SW 1271 (cell line): Measurements from ENCODE around the gene C9orf153.
A peak's percentile ranks its signal among the peaks of the same experiment; 100 is the strongest.
"Not testable (repeated sequence)": the region's sequence is repeated elsewhere in the genome, so short reads cannot be mapped to it uniquely, and the experiment has no call there.

ENCODE experiments used
- DNase-seq, 2 experiments: peaks; one replicate each; lab custom pipeline; 2025; lab: John Stamatoyannopoulos, UW

The C9orf153 gene

GRCh38 chr9:86263876-86264275 lies 4.4 kb upstream of the C9orf153 start:
- no peak for DNase-seq

DNA sequence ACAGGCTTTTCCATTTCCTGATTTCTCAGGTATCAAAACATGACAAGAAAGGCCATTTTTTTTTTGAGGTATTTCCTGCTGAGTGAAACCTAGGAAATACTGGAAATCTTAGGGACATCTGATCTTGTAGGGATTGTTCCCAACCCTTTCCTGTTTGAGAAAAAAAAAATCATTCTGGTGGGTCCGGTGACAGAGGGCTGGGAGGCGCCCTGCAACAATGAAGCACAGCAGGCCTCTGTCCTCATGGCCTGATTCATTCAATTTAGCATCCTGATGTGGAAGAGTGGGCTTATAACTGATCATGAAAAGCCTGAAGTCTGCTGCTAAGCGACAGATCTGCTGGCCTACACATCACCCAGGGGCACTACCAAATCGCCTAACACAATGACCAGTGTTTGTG lies 3.0 kb upstream of the C9orf153 start:
- DNase-seq = no peak

DNA sequence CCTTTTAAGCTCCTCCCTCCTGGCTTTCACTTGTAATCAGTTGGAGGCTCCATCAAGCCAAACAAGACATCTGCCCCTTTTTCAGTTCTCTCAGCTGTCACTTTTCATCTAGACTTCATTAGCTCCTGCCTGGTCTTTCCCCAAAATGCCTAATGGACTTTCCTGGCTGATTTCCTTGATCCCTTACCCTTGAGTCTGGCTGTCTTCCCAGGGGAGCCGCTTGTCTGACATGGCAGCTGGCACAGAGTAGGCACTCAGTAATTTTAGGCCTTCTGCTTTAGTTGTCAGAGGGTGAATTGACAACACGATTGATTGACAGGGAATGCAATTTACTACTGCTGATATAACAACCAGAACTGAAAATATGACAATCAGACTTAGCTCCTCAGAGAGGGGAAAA lies 2.1 kb downstream of the C9orf153 start:
- DNase-seq = no peak

DNA sequence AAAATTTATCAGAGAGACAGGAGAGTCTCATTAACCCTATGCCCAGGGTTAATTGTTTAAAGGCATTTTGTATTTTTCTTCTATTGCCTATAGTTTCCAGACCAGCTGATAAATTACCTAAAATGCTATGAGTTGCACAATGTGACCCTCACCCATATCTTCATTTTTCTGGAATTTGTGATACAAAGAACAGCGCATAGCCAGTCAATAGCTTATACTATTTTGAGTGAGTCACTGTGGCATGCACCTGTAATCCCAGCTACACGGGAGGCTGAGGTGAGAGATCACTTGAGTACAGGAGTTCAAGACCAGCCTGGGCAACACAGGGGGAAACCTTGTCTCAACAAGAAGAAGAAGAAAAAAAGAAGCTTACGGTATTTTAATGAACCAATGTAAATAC lies 2.8 kb downstream of the C9orf153 start:
- no peak for DNase-seq

DNA sequence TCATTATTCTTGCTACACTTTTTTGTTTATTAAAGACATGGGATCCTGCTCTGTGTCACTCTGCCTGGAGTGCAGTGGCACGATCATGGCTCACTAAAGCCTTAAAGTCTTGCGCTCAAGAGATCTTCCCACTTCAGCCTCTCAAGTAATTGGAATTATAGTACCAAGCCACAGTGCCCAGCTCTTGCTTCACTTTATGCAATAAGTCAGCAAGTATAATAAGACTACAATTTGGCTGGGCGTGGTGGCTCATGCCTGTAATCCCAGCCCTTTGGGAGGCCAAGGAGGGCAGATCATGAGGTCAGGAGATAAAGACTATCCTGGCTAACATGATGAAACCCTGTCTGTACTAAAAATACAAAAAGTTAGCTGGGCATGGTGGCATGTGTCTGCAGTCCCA lies 5.9 kb downstream of the C9orf153 start:
- DNase-seq = no peak

GRCh38 chr9:86252870-86253269 lies 6.6 kb downstream of the C9orf153 start:
- no peak for DNase-seq

GRCh38 chr9:86250123-86250522 lies 9.3 kb downstream of the C9orf153 start:
- DNase-seq = no peak

GRCh38 chr9:86248746-86249145 lies 10.7 kb downstream of the C9orf153 start:
- no peak for DNase-seq

GRCh38 chr9:86246752-86247161 lies 12.7 kb downstream of the C9orf153 start:
- no peak for DNase-seq

DNA sequence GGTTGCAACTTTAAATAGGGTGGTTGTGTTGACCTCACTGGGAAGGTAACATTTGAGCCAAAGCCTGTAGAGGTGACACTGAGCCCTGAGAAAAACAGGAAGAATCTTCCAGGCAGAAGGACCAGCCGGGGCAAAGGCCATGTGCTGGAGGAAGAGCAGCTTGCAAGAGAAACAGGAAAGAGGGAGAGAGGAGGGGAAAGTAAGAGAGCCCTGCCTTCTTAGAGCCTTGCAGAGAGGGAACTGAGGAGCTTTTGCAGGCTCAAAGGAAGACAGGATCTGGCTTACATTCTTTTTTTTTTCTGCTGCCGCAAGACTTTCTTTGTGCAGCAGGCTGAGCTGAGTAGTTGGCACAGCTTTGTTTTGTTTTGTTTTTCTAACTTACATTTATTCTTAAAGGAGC lies 17.4 kb downstream of the C9orf153 start:
- DNase-seq = no peak

- no peak for DNase-seq
Observed at GRCh38 chr9:86241216-86241615, 18.2 kb downstream of the C9orf153 start.

- DNase-seq = peak in 1 of 2 experiments; percentile 21
Observed at GRCh38 chr9:86238861-86239770, 20.3 kb downstream of the C9orf153 start.

- DNase-seq = no peak
Observed at GRCh38 chr9:86230858-86231257, 28.6 kb downstream of the C9orf153 start.

DNA sequence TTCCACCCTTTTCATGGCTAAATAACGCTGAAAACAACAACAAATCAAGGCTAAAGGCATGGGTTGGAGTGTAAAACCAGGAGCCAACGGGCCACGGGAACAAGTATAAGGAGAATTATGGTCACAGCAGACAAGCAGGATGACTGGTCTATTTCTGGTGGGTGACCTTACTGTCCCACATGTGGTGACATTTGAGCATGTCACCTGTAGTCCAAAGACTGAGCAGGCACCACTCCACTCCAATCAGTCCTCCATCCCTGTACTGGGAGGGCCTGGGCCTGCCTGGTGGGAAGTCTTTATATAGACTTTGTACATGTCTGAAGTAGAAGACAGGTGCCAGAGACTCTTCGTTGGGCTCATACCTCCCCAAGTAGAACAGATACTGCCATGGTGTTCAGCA lies 36.8 kb downstream of the C9orf153 start:
- no peak for DNase-seq

DNA sequence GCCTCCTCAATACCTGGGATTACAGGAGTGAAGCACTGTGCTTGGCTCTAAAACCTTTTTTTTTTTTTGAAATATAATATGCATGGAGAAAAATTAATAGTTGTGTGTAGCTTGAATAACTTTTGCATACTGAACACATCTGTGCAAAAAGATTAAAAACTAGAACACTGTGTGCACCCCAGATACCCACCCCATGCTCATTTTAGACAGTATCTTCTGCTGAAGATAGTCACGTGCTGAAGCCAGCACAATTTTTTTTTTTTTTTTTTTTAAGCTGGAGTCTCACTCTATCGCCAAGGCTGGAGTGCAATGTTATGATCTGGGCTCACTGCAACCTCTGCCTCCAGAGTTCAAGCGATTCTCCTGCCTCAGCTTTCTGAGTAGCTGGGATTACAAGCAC lies 39.9 kb downstream of the C9orf153 start:
- no peak for DNase-seq

DNA sequence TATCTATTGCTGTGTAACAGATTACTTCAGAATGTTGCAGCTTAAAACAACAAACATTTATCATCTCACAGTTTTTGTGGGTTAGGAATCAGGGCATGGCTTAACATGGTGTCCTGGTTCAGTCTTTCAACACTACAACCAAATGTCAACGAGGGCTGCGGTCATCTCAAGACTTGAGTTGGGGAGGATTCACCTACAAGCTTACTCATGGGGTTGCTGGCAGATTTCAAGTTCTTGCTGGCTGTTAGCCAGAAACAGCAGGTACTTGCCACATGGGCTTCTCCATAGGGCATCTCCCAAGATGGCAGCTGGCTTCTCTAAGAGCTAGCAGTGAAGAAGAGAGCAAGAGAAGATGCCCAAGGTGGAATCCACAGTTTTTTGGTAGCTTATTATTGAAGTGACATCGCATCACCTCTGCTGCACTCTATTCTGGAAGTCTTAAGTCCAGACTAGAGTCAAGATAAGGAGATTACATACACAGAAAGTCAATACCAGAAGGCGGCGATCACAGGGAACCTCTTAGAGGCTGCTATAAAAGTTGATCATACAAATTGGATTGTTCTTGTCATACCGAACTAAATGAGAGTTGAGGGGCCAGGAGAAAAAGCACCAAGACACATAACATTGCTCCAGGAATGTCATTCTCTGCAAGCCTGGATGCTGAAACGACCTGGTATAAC lies 42.2 kb downstream of the C9orf153 start:
- no peak for DNase-seq

DNA sequence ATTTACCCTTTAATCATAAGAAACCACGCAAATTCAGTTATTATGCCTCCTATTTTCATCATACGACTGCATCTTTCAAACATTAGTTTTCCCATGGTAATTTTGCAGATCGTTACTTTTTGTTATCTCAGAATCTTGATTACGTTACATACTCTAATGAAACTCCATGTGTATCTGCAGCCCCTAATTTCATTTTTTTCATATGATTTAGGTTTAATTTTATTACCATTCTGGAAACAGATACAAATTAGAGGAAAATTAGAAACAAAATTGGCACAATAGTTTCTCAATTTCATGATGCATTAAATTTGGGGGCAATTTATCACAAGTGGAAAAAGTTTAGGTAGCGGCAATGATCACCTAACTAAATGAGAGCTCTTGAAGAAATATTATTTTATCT lies 52.3 kb downstream of the C9orf153 start:
- no peak for DNase-seq

DNA sequence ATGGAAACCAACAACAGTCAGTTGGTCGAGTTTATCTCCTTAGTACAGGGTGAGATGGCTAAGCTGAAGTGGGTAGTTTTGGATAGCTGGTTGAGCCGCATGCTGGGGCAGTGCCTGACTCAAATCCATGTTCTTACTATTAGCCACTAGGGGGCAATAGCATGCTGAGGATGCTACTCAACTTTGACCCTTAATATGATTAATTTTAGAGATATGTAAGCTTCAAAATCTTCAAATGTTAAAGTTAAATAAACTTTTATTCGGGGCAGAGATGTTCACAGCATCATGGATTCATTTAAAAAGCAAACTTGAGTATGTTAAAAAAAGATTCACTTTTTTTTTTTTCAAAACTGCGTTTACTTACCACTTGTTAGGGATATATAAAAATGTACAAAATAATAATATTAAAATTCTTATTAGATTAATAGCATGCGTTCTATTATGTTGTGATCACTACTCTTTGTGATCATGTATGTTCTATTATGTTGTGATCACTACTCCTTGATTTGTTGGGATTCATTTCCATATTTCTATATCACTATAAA lies 57.0 kb downstream of the C9orf153 start:
- peak; percentile 6 to 62 for DNase-seq

DNA sequence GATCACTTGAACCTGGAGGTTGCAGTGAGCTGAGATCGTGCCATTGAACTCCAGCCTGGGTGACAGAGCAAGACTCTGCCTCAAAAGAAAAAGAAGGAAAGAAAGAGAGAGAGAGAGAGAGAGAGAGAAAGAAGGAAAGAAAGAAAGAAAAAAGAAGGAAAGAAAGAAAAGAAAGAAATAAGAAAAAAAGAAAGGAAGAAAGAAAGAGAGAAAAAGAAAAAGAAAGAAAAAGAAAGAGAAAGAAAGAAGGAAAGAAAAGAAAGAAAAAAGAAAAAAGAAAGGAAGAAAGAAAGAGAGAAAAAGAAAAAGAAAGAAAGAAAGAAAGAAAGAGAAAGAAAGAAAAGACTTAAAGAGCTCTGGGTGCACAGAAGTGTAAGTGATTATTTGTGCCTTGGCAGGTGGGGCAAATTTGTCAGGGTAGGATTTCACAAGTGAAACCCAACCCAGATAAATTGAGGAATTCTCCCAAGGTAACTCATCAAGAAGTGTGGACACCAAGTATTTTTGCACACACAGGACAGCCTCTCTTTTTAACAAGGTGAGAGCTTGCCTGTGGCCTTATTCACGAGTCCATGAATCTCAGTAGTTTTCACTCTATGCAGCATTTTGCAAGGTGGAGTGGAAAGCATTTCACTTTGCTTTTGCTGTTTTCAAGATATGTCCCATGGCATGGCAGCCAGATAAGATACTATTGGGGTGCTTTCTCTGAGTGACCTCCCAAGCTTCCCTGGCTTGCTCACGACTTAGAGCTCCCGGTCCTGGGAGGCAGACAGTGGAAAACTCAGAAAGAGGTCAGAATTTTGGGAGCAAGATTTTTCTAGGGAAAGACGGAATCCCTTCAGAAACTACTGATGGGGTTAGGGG lies 57.8 kb downstream of the C9orf153 start:
- no peak for DNase-seq

DNA sequence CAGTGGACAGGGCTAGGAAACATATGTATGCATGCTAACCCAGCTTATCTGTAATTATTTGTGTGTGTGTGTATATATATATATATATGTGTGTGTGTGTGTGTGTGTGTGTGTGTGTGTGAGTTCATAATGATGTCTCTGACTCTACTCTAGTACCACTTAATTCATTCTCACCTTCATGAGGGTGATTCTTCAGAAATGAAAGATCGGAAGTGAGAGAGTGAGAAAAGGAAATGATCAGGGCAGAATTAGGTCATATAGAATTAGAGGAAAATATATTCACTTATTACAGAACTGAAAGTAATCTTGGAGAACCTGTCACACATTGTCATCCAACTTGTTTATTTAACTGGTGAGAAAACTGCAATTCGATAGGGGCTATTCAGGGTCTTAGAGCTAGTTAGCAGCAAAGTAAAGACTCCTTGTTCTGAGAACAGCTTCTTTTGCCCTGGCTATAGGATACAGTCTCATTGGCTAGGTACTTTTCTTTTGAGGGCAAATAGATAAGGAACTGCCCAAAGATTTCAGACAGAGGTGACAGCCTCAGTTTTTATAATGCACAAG lies 58.8 kb downstream of the C9orf153 start:
- DNase-seq = no peak

- DNase-seq = no peak
Observed at GRCh38 chr9:86193088-86193487, 66.4 kb downstream of the C9orf153 start.

DNA sequence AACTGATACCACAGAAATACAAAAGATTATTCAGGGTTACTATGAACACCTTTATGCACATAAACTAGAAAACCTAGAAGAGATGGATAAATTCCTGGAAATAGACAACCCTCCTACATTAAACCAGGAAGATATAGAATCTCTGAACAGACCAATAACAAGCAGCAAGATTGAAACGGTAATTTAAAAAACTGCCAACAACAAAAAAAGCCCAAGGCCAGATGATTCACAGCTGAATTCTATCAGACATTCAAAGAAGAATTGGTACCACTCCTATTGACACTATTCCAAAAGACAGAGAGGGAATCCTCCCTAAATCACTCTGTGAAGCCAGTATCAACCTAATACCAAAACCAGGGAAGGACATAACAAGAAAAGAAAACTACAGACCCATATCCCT lies 68.8 kb downstream of the C9orf153 start:
- not testable (repeated sequence) for DNase-seq
